GM12878 (cell line): ENCODE results near the gene TLX1.

Experiments used
- BACH1 ChIP-seq: fragments of 450-650 bp; IDR thresholded peaks from 2 replicates; pipeline ENCODE4 v1.6.1; 2017; ENCODE audit warnings: mild to moderate bottlenecking, borderline replicate concordance
- CEBPB ChIP-seq, 2 experiments: fragments of 150-350 bp in 1 of 2; IDR thresholded peaks; 2 replicates each; pipeline ENCODE4 v1.6.1; 2012 to 2014; ENCODE audit warnings: low read depth in 2 of 2, low read length in 2 of 2, borderline replicate concordance in 1 of 2, inconsistent platforms in 1 of 2
- ESRRA ChIP-seq: IDR thresholded peaks from 2 replicates; pipeline ENCODE4 v1.6.1; 2012; ENCODE audit warnings: mild to moderate bottlenecking, low read length, improper control_type of control experiment
- HDAC6 ChIP-seq: fragments of 200-600 bp; sonication (generic); IDR thresholded peaks from one replicate; pipeline ENCODE4 v1.8.0; 2017; ENCODE audit warnings: antibody characterized with exemption; ENCODE audit not compliant: unreplicated experiment
- MXI1 ChIP-seq: fragments of 150-350 bp; IDR thresholded peaks from 2 replicates; pipeline ENCODE4 v1.6.1; 2011; ENCODE audit warnings: low read depth, mild to moderate bottlenecking, inconsistent platforms, low read length, improper control_type of control experiment
- NKRF ChIP-seq: fragments of 450-650 bp; conservative IDR thresholded peaks from 2 replicates; pipeline ENCODE4 v1.6.1; 2017; ENCODE audit warnings: mild to moderate bottlenecking, moderate library complexity
- NR2C1 ChIP-seq: fragments of 450-650 bp; IDR thresholded peaks from 2 replicates; pipeline ENCODE4 v1.6.1; 2017; ENCODE audit warnings: antibody characterized with exemption, mild to moderate bottlenecking, moderate library complexity
- PBX3 ChIP-seq: IDR thresholded peaks from 2 replicates; pipeline ENCODE4 v1.6.1; 2011; ENCODE audit warnings: mild to moderate bottlenecking, low read depth, low read length, moderate library complexity; ENCODE audit not compliant: insufficient replicate concordance
- POLR2AphosphoS5 ChIP-seq: IDR thresholded peaks from 2 replicates; pipeline ENCODE4 v1.6.1; 2011; ENCODE audit warnings: mild to moderate bottlenecking, low read length, inconsistent platforms
- RCOR1 ChIP-seq: conservative IDR thresholded peaks from 2 replicates; pipeline ENCODE4 v1.6.1; 2012; ENCODE audit warnings: low read depth, low read length, improper control_type of control experiment
- TAF1 ChIP-seq: IDR thresholded peaks from 2 replicates; pipeline ENCODE4 v1.6.1; 2011; ENCODE audit warnings: mild to moderate bottlenecking, low read depth, low read length, borderline replicate concordance

- TF ChIP-seq NR2C1 (no peak), POLR2AphosphoS5 (no peak), CEBPB (IDR thresholded peaks at IDR 0.05; ENCODE audit: borderline replicate concordance in 1 of 2, low read depth in 2 of 2, low read length in 2 of 2) (no peak), NKRF (no peak), PBX3 (no peak), MXI1 (no peak), BACH1 (no peak), ESRRA (no peak), TAF1 (no peak), RCOR1 (no peak), HDAC6 (no peak)
Measured at GRCh38 chr10:101166430-101166829, 35.3 kb downstream of the TLX1 start.
